Lung (tissue), 12 donors: ENCODE results near the gene GNPAT. TPM values are rescaled to one million over a fixed set of nuclear protein-coding genes. Genes with fewer than 3 reads are reported as not detected.

Source experiments
- ATAC-seq: fragments of 200-7000 bp; cut with Tn5 transposase; one replicate; pipeline ENCODE4 v1.9.1; 2020; ENCODE audit warnings: moderate number of reproducible peaks; ENCODE audit not compliant: insufficient read depth, low FRiP score
- DNase-seq, 3 donors: peaks; one replicate each; pipeline ENCODE4 v3.0.0-alpha.2; 2013 to 2017
- H3K27ac ChIP-seq, 2 donors: one replicate each; pipeline ENCODE4 v1.5.1; 2013; ENCODE audit warnings: mild to moderate bottlenecking in 2 of 2, moderate library complexity in 2 of 2, control low read depth in 1 of 2, inconsistent platforms in 1 of 2, low read depth in 1 of 2, low read length in 1 of 2
- H3K27me3 ChIP-seq, 3 donors: one replicate each; pipeline ENCODE4 v1.5.1; 2013; ENCODE audit warnings: low read length in 2 of 3; ENCODE audit not compliant: control insufficient read depth in 3 of 3, insufficient read depth in 3 of 3
- H3K36me3 ChIP-seq, 4 donors: one replicate each; pipeline ENCODE4 v1.5.1; 2013; ENCODE audit warnings: low read length in 4 of 4, mild to moderate bottlenecking in 1 of 4, moderate library complexity in 1 of 4; ENCODE audit not compliant: control insufficient read depth in 4 of 4, insufficient read depth in 4 of 4
- H3K4me1 ChIP-seq, 5 donors: one replicate each; pipeline ENCODE4 v1.5.1; 2013; ENCODE audit warnings: low read length in 5 of 5, mild to moderate bottlenecking in 2 of 5, moderate library complexity in 1 of 5; ENCODE audit not compliant: control insufficient read depth in 5 of 5, insufficient read depth in 5 of 5
- H3K4me3 ChIP-seq: one replicate; pipeline ENCODE4 v1.5.1; 2013; ENCODE audit warnings: mild to moderate bottlenecking, control low read depth, moderate library complexity
- H3K9ac ChIP-seq, 2 donors: one replicate each; pipeline ENCODE4 v1.5.1; 2013; ENCODE audit warnings: low read length in 2 of 2, control low read depth in 1 of 2; ENCODE audit not compliant: insufficient read depth in 1 of 2
- H3K9me3 ChIP-seq, 4 donors: one replicate each; pipeline ENCODE4 v1.5.1; 2013; ENCODE audit warnings: low read length in 3 of 4, mild to moderate bottlenecking in 1 of 4, moderate library complexity in 1 of 4; ENCODE audit not compliant: control insufficient read depth in 4 of 4, insufficient read depth in 3 of 4
- WGBS, 2 donors: extraction: QIAGEN DNeasy Blood & Tissue Kit; methylation state at CpG; one replicate each; pipeline ENCODE4 v1.1.7; 2013; 5-methylcytosine and 5-hydroxymethylcytosine counted together
- polyA plus RNA-seq, 2 donors: library from polyadenylated mRNA; stranded (reverse); fragments of 200-250 nt; gene quantifications; one replicate each; pipeline ENCODE4 v1.2.1, GENCODE V29; 2013
- total RNA-seq, 2 donors: library from RNA; depleted of rRNA in 1 of 2; stranded (reverse); fragments of >200 nt in 1 of 2; gene quantifications; one replicate each; pipeline ENCODE4 v1.2.1, GENCODE V29; 2014 to 2021
- TF ChIP-seq, protein P1 (sequence below): IDR thresholded peaks from 2 replicates; pipeline ENCODE4 v1.5.1; 2012; ENCODE audit warnings: mild to moderate bottlenecking; ENCODE audit errors: control extremely low read depth, extremely low read depth
- donor health status: control.
- donor health status: control.
- donor health status: Bipolar disorder and iron deficiency.
- donor health status: healthy.
- donor health status: DM: yes; HTN: yes; CAD: no.

The GNPAT gene
- total and polyA plus RNA-seq, 4 donors, result 24.6 to 50.5 (median 37.1) TPM

DNA sequence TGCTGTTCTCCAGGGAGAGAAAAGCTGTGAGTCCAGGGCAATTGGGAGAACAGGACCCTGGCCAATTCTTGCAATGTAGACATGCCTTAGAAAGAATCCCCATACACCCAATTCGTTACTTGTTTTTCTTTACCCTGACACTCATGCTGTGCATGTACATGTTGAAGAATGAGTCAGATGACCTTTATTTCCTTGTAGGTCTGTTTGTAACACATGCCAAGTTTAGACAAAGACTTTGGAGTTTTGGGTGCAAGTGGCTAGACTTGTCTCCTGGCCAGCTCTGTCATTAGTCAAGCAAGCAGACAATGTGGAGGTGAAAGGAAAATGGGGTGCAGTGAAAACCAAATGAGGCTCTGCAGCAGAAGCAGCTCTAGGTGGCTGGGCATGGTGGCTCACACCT lies 38.1 kb downstream of the GNPAT start:
- H3K27me3 ChIP-seq, result no peaks in the 10 kb centered on the region
- no peaks in the 10 kb centered on the region for H3K4me1 ChIP-seq
- 70 to 77% methylated on average over 1 of the region's 1 CpG for WGBS, 2 donors
- H3K4me3 ChIP-seq, result no peak overlapping the region
- no peaks in the 10 kb centered on the region for H3K9me3 ChIP-seq
- no peak overlapping the region for H3K9ac ChIP-seq
- peak overlapping the region in 1 of 2 donors; percentile 73 for H3K27ac ChIP-seq
- H3K36me3 ChIP-seq, result peaks cover 5 to 30% (median 17%) of the 10 kb centered on the region in 4 donors
- TF ChIP-seq, protein P1, sequence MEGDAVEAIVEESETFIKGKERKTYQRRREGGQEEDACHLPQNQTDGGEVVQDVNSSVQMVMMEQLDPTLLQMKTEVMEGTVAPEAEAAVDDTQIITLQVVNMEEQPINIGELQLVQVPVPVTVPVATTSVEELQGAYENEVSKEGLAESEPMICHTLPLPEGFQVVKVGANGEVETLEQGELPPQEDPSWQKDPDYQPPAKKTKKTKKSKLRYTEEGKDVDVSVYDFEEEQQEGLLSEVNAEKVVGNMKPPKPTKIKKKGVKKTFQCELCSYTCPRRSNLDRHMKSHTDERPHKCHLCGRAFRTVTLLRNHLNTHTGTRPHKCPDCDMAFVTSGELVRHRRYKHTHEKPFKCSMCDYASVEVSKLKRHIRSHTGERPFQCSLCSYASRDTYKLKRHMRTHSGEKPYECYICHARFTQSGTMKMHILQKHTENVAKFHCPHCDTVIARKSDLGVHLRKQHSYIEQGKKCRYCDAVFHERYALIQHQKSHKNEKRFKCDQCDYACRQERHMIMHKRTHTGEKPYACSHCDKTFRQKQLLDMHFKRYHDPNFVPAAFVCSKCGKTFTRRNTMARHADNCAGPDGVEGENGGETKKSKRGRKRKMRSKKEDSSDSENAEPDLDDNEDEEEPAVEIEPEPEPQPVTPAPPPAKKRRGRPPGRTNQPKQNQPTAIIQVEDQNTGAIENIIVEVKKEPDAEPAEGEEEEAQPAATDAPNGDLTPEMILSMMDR, result no peak
- ATAC-seq, result no peak
- no peak for DNase-seq

DNA sequence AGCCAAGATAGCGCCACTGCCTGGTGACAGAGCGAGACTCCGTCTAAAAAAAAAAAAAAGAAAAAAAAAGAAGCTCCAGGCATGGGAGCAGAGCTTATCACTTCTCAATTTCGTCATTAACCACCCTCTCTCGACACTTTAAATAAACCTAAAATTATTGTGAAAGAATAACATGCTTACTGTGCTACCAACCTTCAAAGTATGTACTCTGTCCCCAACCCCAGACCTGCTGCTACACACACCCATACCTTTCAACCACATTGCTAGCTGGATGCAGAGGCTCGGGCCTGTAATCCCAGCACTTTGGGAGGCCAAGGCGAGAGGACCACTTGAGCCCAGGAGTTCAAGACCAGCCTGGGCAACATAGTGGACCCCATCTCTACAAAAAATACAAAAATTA lies 38.7 kb downstream of the GNPAT start:
- no peak overlapping the region for H3K9ac ChIP-seq
- H3K36me3 ChIP-seq, result peaks cover 3 to 25% (median 13%) of the 10 kb centered on the region in 4 donors
- TF ChIP-seq, protein P1, result no peak
- no peaks in the 10 kb centered on the region for H3K27me3 ChIP-seq
- H3K4me3 ChIP-seq, result no peak overlapping the region
- ATAC-seq (no peak), DNase-seq (no peak)
- 72 to 77% methylated on average over 7 of the region's 7 CpGs for WGBS, 2 donors
- no peaks in the 10 kb centered on the region for H3K4me1 ChIP-seq
- H3K27ac ChIP-seq, result no peak overlapping the region
- H3K9me3 ChIP-seq, result no peaks in the 10 kb centered on the region

DNA sequence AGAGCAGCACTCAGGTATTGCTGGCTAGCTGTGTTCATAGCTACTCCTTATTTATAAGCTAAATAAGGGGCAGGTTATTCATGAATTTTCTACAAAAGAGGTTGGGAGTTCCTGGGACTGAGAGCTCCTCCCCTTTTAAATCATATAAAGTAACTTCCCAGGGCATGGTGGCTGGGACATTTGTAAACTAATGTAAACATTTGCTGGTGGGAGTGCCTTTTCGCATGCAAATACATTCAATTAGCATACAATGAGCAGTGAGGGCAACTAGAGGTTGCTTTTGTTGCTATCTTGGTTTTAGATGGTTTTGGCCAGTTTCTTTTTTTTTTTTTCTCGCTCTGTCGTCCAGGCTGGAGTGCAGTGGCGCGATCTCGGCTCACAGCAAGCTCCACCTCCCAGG lies 43.4 kb downstream of the GNPAT start:
- DNase-seq (no peak), ATAC-seq (no peak)
- WGBS, 2 donors, result 93 to 99% methylated on average over 6 of the region's 6 CpGs
- no peaks in the 10 kb centered on the region for H3K4me1 ChIP-seq
- no peaks in the 10 kb centered on the region for H3K27me3 ChIP-seq
- no peak overlapping the region for H3K27ac ChIP-seq
- H3K9ac ChIP-seq, result no peak overlapping the region
- H3K36me3 ChIP-seq, result no peaks in the 10 kb centered on the region
- no peaks in the 10 kb centered on the region for H3K9me3 ChIP-seq
- no peak overlapping the region for H3K4me3 ChIP-seq
- TF ChIP-seq, protein P1, result no peak

DNA sequence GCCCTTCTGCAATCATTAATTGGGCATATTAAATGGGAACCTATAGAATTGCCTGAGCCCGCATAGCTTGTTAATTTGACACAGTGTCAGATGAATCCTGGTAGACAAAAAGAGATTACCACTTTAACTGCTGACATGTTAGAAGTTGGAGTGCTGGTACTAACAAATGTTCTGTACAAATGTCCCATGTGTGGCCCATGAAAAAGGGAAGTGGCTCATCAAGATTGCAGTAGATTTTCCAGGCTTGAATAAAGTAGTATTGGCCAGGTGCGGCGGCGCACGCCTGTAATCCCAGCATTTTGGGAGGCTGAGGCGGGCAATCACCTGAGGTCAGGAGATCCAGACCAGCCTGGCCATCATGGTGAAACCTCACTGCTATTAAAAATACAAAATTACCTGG lies 45.6 kb downstream of the GNPAT start:
- no peak overlapping the region for H3K27ac ChIP-seq
- no peaks in the 10 kb centered on the region for H3K9me3 ChIP-seq
- WGBS, 2 donors, result 96% methylated on average over 6 of the region's 6 CpGs
- H3K4me3 ChIP-seq, result no peak overlapping the region
- no peaks in the 10 kb centered on the region for H3K27me3 ChIP-seq
- DNase-seq (no peak), ATAC-seq (no peak)
- TF ChIP-seq, protein P1, result no peak
- H3K9ac ChIP-seq, result no peak overlapping the region
- no peaks in the 10 kb centered on the region for H3K36me3 ChIP-seq
- no peaks in the 10 kb centered on the region for H3K4me1 ChIP-seq
